Stomach (tissue), 4 donors: ENCODE measurements around the gene ADM5.

ENCODE experiments used
- CTCF ChIP-seq, 7 experiments: fragments of 450-650 bp in 4 of 7; fragments of 200-600 bp in 3 of 7; sonication (generic) in 3 of 7; IDR thresholded peaks; one replicate each; pipeline ENCODE4 v1.5.1; 2016 to 2019; ENCODE audit warnings: antibody characterized with exemption in 7 of 7, control low read depth in 2 of 7, mild to moderate bottlenecking in 1 of 7
- EP300 ChIP-seq: sonication (generic); formaldehyde crosslinking; IDR thresholded peaks from one replicate; pipeline ENCODE4 v1.6.1; 2017; ENCODE audit warnings: antibody characterized with exemption
- POLR2A ChIP-seq, 4 donors: fragments of 450-650 bp; IDR thresholded peaks; one replicate each; pipeline ENCODE4 v1.6.1; 2016; ENCODE audit warnings: antibody characterized with exemption in 4 of 4, control low read depth in 2 of 4, mild to moderate bottlenecking in 1 of 4, moderate library complexity in 1 of 4

- TF ChIP-seq CTCF (IDR thresholded peaks at IDR 0.05) (no peak), POLR2A (IDR thresholded peaks at IDR 0.05) (no peak), EP300 (no peak)
These were observed 9.5 kb upstream of the ADM5 start for GRCh38 chr19:49679771-49680413.
